PC-3 (cell line): ENCODE data around the gene RAD54L2.

Experiments used
- CTCF ChIP-seq: fragments of 300-600 bp; sonication (generic); conservative IDR thresholded peaks from 2 replicates; pipeline ENCODE4 v1.5.1; 2017; ENCODE audit warnings: antibody characterized with exemption, low read depth, mild to moderate bottlenecking, low read length
- EZH2phosphoT487 ChIP-seq: fragments of 300-600 bp; sonication (generic); IDR thresholded peaks from 2 replicates; pipeline ENCODE4 v1.6.1; 2018; ENCODE audit warnings: mild to moderate bottlenecking, antibody characterized with exemption, low read length, borderline replicate concordance

DNA sequence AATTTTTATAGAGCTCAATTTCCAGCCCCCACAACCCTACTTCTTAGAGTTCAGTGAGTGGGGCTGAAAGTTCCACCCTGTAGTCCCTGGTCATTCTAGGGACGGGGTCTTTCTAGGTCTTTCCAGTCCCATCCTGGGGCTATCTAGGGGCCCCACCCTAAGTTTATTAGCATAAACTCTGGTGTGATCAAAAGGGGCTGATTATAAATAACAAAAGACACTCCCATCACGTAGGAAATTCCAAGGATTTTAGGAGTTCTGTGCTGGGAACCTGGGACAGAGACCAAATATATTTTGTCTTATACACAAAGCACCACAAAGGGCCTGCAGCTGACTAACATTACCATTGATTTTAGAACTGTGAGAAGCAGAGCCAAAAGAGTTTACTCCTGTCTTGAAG lies 41.9 kb downstream of the RAD54L2 start:
- TF ChIP-seq CTCF (no peak), EZH2phosphoT487 (no peak)
